Neural progenitor cell (in vitro differentiated cells): ENCODE results near the gene OR6J1.

ENCODE experiments used
- CTCF ChIP-seq: fragments of 200-600 bp; sonication (generic); IDR thresholded peaks from 2 replicates; pipeline ENCODE4 v1.5.1; 2017; ENCODE audit warnings: antibody characterized with exemption, mild to moderate bottlenecking
- EZH2 ChIP-seq: fragments of 200-600 bp; sonication (generic); IDR thresholded peaks from 2 replicates; pipeline ENCODE4 v1.6.1; 2017; ENCODE audit warnings: antibody characterized with exemption, mild to moderate bottlenecking, moderate library complexity
- EZH2phosphoT487 ChIP-seq: fragments of 200-600 bp; sonication (generic); IDR thresholded peaks from 2 replicates; pipeline ENCODE4 v1.6.1; 2017; ENCODE audit warnings: antibody characterized with exemption

- TF ChIP-seq EZH2 (no peak), CTCF (no peak), EZH2phosphoT487 (no peak)
Measured at GRCh38 chr14:22685467-22685866, 41.3 kb upstream of the OR6J1 start.
